VCaP (cell line): Measurements from ENCODE around the gene ANXA9.
A peak's percentile ranks its signal among the peaks of the same experiment; 100 is the strongest.

Experiments used
- H3K27ac ChIP-seq: fragments of 450-650 bp; 2 replicates; pipeline ENCODE4 v1.5.1; 2017
- TF ChIP-seq, protein P1 (sequence below): fragments of 450-650 bp; conservative IDR thresholded peaks from 2 replicates; pipeline ENCODE4 v1.5.1; 2017; ENCODE audit warnings: mild to moderate bottlenecking, moderate library complexity

ANXA9 gene

DNA sequence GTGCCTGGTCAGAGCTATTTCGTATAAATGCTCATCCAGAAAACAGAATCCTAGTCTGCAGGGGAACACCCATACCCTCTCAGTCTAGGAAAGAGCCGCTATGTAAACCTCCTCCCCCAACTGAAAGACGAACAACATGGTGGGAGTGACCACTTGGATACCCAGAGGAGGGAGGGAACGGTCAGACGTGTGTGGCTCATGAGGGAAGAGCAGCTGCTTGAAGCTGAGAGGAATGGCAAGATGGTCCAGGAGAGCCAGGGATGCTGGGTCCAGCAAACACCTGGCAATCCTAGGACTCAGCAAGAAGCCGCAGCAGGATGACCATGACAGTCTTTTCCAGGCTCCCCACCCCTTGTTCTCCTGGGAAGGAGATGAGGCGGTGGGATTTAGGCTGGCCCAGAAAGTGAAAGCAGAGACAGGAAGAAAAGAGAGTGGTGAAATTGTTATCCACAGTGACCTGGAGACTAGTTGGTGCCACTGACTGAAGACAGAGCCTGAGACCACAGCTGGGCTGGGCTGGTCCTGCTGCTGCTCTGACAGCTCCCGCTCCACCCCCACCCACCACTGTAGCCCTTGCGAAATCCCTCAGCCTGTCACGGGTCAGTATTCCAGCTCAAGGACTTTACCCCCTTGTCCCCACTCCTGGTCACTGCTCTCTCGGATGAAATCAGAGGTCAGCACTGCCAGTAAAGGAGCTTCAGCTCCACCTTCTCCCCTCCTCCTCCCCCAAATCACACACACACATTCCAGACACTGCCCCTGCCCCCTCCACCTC is 11.1 kb upstream of the ANXA9 start:
- TF ChIP-seq, protein P1, sequence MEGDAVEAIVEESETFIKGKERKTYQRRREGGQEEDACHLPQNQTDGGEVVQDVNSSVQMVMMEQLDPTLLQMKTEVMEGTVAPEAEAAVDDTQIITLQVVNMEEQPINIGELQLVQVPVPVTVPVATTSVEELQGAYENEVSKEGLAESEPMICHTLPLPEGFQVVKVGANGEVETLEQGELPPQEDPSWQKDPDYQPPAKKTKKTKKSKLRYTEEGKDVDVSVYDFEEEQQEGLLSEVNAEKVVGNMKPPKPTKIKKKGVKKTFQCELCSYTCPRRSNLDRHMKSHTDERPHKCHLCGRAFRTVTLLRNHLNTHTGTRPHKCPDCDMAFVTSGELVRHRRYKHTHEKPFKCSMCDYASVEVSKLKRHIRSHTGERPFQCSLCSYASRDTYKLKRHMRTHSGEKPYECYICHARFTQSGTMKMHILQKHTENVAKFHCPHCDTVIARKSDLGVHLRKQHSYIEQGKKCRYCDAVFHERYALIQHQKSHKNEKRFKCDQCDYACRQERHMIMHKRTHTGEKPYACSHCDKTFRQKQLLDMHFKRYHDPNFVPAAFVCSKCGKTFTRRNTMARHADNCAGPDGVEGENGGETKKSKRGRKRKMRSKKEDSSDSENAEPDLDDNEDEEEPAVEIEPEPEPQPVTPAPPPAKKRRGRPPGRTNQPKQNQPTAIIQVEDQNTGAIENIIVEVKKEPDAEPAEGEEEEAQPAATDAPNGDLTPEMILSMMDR = no peak
- peak overlapping the region; percentile 97 for H3K27ac ChIP-seq

DNA sequence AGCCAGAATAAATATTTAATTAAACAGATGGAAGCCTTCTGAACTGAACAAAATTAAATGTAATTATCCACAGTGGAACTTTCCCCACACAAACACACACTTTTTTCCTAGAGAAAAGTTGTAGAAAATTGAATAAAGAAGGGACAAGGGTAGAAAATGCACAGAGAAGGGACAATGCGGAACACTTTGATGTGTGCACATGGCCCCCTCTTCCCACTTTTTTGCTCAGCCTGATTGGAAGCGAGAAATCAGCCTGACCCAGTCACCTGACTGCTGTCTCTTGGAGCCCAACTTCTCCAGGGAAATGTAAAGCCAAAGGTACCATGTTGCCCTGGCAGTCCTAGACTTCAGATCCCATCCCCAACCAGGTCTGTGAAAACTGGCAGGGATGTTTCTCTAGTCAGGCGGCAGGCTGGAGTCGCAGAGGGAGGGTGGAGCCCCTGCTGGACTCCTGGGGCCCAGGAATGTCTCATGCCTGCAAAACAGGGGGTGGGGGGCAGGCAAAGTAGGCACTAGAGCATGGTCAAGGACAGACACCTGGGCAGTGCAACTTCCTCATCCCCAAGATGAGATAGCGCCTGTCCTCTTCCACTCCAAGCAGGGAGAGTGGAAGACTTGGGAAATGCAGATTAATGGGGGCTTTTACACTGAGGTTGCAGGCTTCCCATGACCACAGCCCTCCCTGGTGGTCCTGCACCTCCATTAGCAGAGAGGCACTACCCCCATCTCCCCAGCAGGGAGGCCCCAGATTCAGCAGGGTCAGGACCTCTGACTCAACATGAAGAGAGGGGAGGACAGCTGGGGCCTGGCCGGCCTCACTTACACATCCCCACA is 10.3 kb upstream of the ANXA9 start:
- TF ChIP-seq, protein P1 = no peak

DNA sequence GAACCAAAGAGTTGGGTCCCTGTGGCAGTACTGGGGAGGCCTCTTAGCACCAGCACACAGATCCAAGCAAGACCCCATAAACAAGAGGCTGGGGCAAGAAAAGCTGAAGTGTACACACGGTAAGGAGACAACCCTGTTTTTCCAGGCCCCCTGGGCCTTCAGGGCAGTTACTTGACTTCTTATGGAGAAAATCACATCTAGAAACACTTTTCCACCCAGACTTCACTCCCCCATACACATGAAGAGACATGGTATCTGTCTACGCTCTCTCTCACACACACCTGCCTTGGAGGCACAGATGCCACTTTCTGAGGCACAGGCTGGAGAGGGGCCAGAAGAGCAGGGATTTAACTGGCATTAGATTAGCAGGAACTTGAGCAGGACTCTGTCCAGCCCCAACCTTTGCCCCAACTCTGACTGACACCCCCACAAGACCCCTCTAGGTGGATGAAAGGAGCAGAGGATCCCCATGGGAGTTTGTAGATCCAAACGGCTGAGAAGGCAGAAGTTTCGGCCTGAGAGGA is 9.6 kb upstream of the ANXA9 start:
- TF ChIP-seq, protein P1 = no peak
- H3K27ac ChIP-seq = peak overlapping the region; percentile 97

More for the DNA sequence above, 10.3 kb upstream of the ANXA9 start:
- H3K27ac ChIP-seq = peak overlapping the region; percentile 97

DNA sequence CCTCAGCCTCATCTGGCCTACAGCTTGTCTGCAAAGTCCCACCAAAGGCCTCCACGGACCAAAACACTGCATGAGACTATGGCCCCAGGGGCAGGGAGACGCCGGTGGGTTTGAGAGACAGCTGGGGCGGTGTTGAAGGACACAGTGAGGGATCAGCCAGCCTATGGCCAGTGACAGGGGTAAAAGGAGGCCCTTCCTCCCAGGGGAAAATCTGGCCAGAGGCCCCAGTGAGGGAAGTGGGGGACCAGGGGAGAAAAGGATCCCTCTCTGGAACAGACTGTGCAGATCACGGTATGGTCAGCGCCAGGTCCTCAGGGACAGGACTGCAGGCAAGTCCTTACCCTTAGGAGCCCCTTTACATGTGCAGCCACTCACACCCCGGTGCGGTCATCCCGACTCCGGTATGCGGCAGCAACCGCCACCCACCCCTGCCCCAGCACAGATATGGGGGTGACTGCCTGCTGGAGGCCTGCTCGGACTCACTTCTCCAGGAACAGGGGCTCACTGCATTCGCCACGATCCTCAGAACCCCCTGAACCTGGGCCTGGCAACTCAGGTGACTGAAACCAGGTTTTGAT is 8.7 kb upstream of the ANXA9 start:
- TF ChIP-seq, protein P1 = no peak
- peak overlapping the region; percentile 97 for H3K27ac ChIP-seq

DNA sequence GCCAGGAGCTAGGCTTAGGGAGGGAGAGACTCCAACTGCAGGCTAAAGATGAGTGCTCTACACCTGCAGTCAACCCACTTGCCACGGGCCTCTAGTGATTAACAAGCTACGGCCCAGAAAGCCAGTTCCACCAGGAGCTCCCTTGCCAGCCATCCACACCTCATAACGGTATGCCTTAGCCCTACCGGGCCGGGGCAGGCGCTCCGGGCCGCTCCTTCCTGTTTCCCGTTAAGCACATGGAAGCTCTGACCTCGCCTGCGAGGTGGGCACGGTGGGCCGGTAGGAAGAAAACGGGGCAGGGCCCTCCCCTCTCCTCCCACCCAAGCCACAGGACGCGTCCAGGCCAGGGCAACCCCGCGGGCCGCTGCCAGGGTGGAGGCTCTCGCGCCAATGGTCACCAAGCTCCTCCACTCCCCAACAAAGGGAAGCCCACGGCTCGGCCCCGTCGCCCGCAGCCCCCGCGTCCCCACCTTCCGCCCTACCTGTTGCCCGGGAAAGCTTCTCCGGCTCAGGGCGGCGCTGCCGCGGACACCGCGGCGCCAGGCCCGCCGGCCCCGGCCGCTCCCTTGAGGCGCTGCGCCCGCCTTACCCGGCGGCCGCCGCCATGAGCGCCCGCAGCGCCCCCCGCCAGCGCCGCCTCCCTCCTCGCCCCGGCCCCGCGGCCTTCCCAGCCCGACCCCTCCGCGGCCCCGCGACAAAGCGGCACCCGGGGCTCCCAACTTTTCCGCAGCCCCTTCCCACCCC is 8.1 kb upstream of the ANXA9 start:
- peak overlapping the region; percentile 97 for H3K27ac ChIP-seq
- TF ChIP-seq, protein P1 = peak; percentile 24; the same call in 1 of the 2 replicates

DNA sequence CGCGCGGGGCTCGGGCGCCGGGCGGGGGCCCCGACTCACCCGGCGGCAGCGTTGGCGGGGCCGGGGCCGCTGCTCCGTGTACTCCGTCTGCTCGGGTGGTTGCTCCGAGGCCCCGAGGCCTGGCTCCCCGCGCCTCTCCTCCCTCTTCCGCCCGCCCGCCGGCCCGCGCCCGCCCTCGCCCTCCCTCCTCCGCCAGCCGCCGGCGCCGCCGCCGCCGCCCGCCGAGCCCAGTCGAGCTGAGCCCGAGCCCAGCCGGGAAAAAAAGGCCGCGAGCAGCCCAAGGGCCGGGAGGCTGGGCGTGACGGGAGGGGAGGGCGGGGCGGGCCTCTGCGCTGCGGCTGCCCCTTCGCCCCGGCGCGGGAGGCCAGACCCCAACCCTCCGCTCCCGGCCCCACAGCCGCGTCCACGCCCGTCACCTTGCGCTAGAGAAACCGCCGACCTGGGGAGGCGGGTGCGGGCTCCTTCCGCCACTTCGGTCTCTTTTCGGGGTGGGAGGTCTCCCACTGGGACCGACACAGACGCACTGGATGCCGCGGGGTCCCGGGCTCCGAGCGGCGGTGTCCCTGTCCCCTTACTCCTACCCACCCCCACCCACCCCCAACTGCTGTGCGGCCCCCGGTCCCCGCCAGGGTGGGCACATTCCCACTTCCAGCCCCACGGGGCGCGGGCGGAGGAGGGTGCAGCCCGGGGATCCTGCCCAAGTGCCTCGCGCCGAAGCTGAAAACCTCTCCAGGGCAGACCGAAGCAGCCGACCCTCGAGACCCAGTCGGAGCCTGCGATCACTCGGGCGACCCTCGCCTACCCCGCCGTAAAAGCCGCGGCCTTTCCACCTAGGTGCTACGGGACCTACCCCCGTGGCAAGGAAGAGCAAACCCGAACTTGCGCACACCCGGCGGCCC is 7.3 kb upstream of the ANXA9 start, which contains the start of gene CERS2:
Gene CERS2 (minus strand): TSS at position 256 of the 899 bp plus-strand sequence. CDS start 5,745 bp downstream, outside the sequence.
- TF ChIP-seq, protein P1 = peak; percentile 5; the same call in 1 of the 2 replicates
- H3K27ac ChIP-seq = peak within 1 kb of the TSS; percentile 97
